MCF 10A (cell line): Measurements from ENCODE around the gene SENP3. TPM values are rescaled to one million over a fixed set of nuclear protein-coding genes. Genes with fewer than 3 reads are reported as not detected.

Experiments
- BruUV-seq: library from RNA; stranded (reverse); fragments of 400-500 nt; replicated peaks from 2 replicates; lab custom pipeline; 2021; lab: Mats Ljungman, UMichigan
- CTCF ChIA-PET: fragments of 300-600 bp; sonication (Branson Sonifier 250); formaldehyde crosslinking; extraction: SDS; loops from one replicate; lab custom pipeline; 2021; ENCODE audit warnings: antibody characterized with exemption, inconsistent platforms; lab: Yijun Ruan, JAX
- POLR2A ChIA-PET: fragments of 300-600, 350-650 bp; sonication (Branson Sonifier 250); formaldehyde crosslinking; extraction: SDS; loops from one replicate; lab custom pipeline; 2020; ENCODE audit warnings: antibody characterized with exemption, inconsistent platforms; lab: Yijun Ruan, JAX
- DNase-seq: peaks from one replicate; pipeline ENCODE4 v3.0.0-alpha.2; 2018; ENCODE audit not compliant: unreplicated experiment
- H3K27ac Mint-ChIP-seq: one replicate; pipeline ENCODE4 v1.8.0; 2022; ENCODE audit warnings: mild to moderate bottlenecking, low read depth, mixed read lengths; ENCODE audit not compliant: unreplicated experiment
- H3K27me3 Mint-ChIP-seq: one replicate; pipeline ENCODE4 v1.8.0; 2022; ENCODE audit warnings: mixed read lengths; ENCODE audit not compliant: insufficient read depth, unreplicated experiment
- H3K36me3 Mint-ChIP-seq: one replicate; pipeline ENCODE4 v1.8.0; 2022; ENCODE audit warnings: mild to moderate bottlenecking, moderate library complexity, mixed read lengths; ENCODE audit not compliant: insufficient read depth, unreplicated experiment
- H3K4me1 Mint-ChIP-seq: one replicate; pipeline ENCODE4 v1.8.0; 2022; ENCODE audit warnings: mixed read lengths; ENCODE audit not compliant: insufficient read depth, unreplicated experiment
- H3K4me3 Mint-ChIP-seq: one replicate; pipeline ENCODE4 v1.8.0; 2022; ENCODE audit warnings: mild to moderate bottlenecking, moderate library complexity, mixed read lengths; ENCODE audit not compliant: unreplicated experiment
- H3K9me3 Mint-ChIP-seq: one replicate; pipeline ENCODE4 v1.8.0; 2022; ENCODE audit warnings: mixed read lengths; ENCODE audit not compliant: unreplicated experiment
- CTCF ChIP-seq: fragments of 200-600 bp; IDR thresholded peaks from one replicate; pipeline ENCODE4 v1.8.0; 2022; ENCODE audit warnings: antibody characterized with exemption, mild to moderate bottlenecking; ENCODE audit not compliant: unreplicated experiment
- intact Hi-C: fragments of 100-400 bp; cut with micrococcal nuclease; formaldehyde crosslinking; loops from 2 replicates; pipeline ENCODE4 v1.14.1; 2022
- total RNA-seq: library from RNA; stranded (reverse); gene quantifications from 2 replicates; pipeline ENCODE4 v1.2.3, GENCODE V29; 2022

Gene SENP3
- total RNA-seq, 1 experiment from 2014 or later: 67.3 TPM

GRCh38 chr17:7541074-7541621 is 20.6 kb upstream of the SENP3 start:
- no peaks in the 10 kb centered on the region for H3K4me1 Mint-ChIP-seq
- no peak overlapping the region for H3K27ac Mint-ChIP-seq
- no TSS peak for BruUV-seq
- ChIA-PET POLR2A (interaction anchor here (0.5 to 1.2 kb wide), 2 partner anchors 8 to 46 kb away, joined by 3 read pairs; no protein-coding TSS in a partner anchor), CTCF (interaction anchor here (0.6 to 1.8 kb wide), 2 partner anchors 20 to 26 kb away, joined by 3 to 5 read pairs; no protein-coding TSS in a partner anchor)
- H3K4me3 Mint-ChIP-seq: no peak overlapping the region
- peaks cover 14% of the 10 kb centered on the region for H3K27me3 Mint-ChIP-seq
- no peaks in the 10 kb centered on the region for H3K36me3 Mint-ChIP-seq
- peaks cover 7% of the 10 kb centered on the region for H3K9me3 Mint-ChIP-seq
- intact Hi-C loops: no loop called here
- no peak for DNase-seq
- TF ChIP-seq CTCF: no peak

- no peak for DNase-seq
- CTCF ChIA-PET: interaction anchor here (0.7 to 3.6 kb wide), 2 partner anchors 15 to 27 kb away, joined by 3 to 14 read pairs; no protein-coding TSS in a partner anchor
- H3K36me3 Mint-ChIP-seq: no peaks in the 10 kb centered on the region
- intact Hi-C loops: no loop called here
- H3K27ac Mint-ChIP-seq: no peak overlapping the region
- H3K9me3 Mint-ChIP-seq: no peaks in the 10 kb centered on the region
- BruUV-seq: no TSS peak
- POLR2A ChIA-PET: interaction anchor here (0.6 to 1.2 kb wide), 4 partner anchors 13 to 195 kb away, joined by 3 to 4 read pairs (median 3); no protein-coding TSS in a partner anchor
- H3K27me3 Mint-ChIP-seq: peaks cover 14% of the 10 kb centered on the region
- H3K4me3 Mint-ChIP-seq: no peak overlapping the region
- TF ChIP-seq CTCF: no peak
- no peaks in the 10 kb centered on the region for H3K4me1 Mint-ChIP-seq
Measured at GRCh38 chr17:7544911-7545310, 16.8 kb upstream of the SENP3 start.

GRCh38 chr17:7548585-7549400 is 12.9 kb upstream of the SENP3 start, which contains the start of gene TNFSF12:
Gene TNFSF12, plus strand, starts transcription at chr17:7549058. Its CDS starts 96 bp downstream, at chr17:7549154.
- peaks cover 2% of the 10 kb centered on the region for H3K27me3 Mint-ChIP-seq
- H3K27ac Mint-ChIP-seq: no peak within 1 kb of the TSS
- POLR2A ChIA-PET: interaction anchor here (0.6 to 2.5 kb wide), 6 partner anchors 8 to 134 kb away, joined by 3 to 12 read pairs (median 4); no protein-coding TSS in a partner anchor
- H3K36me3 Mint-ChIP-seq: no peaks in the 10 kb centered on the region
- intact Hi-C loops: no loop called here
- peak; percentile 30 for DNase-seq
- H3K4me1 Mint-ChIP-seq: no peaks in the 10 kb centered on the region
- no peak for TF ChIP-seq CTCF
- peak within 1 kb of the TSS; percentile 62 for H3K4me3 Mint-ChIP-seq
- no TSS peak for BruUV-seq
- CTCF ChIA-PET: interaction anchor here (0.5 to 4.4 kb wide), 6 partner anchors 11 to 152 kb away, joined by 3 to 22 read pairs (median 6); partner anchors contain the start of gene SENP3
- no peaks in the 10 kb centered on the region for H3K9me3 Mint-ChIP-seq
